K562 (cell line): ENCODE results near the gene DENND6B. TPM values are rescaled to one million over a fixed set of nuclear protein-coding genes. Genes with fewer than 3 reads are reported as not detected.

Experiments
- ATAC-seq: fragments of 200-7000 bp; cut with Tn5 transposase; 3 replicates; pipeline ENCODE4 v1.9.1; 2020; ENCODE audit warnings: moderate library complexity
- BruUV-seq: library from RNA; stranded (reverse); fragments of 400-500 nt; replicated peaks from 2 replicates; lab custom pipeline; 2021; lab: Mats Ljungman, UMichigan
- CTCF ChIA-PET: fragments of 300-600 bp; formaldehyde crosslinking; extraction: SDS; loops from one replicate; lab custom pipeline; 2021; ENCODE audit warnings: low intra/inter-chr PET ratio; lab: Yijun Ruan, JAX
- POLR2A ChIA-PET: fragments of 300-600, 350-650 bp; sonication (Branson Sonifier 250); formaldehyde crosslinking; extraction: SDS; loops from one replicate; lab custom pipeline; 2021; ENCODE audit warnings: antibody characterized with exemption, inconsistent platforms; lab: Yijun Ruan, JAX
- DNase-seq, 4 experiments: peaks; one replicate each; pipeline versions ENCODE4 v3.0.0 to v3.0.0-alpha.2; 2011 to 2018; ENCODE audit warnings: low spot score in 3 of 4, mixed read lengths in 3 of 4; ENCODE audit errors: extremely low read depth in 1 of 4
- FAIRE-seq: peaks from 2 replicates; lab custom pipeline; 2011; peaks lifted over from hg19 to GRCh38; lab: Jason Lieb, UNC
- H2AFZ ChIP-seq: 2 replicates; pipeline ENCODE4 v1.6.0; 2011; ENCODE audit warnings: low read depth, low read length, control low read depth, inconsistent platforms
- H3K27ac ChIP-seq: fragments of 200-600 bp; 3 replicates; pipeline ENCODE4 v1.8.0; 2011; ENCODE audit warnings: low read depth, mild to moderate bottlenecking, control low read depth, inconsistent platforms, low read length, moderate library complexity, mixed read lengths; ENCODE audit errors: extremely low read depth
- H3K27me3 ChIP-seq, 2 experiments: fragments of 300-600 bp in 1 of 2; 2 replicates in 1 of 2; 3 replicates in 1 of 2; pipeline versions ENCODE4 v1.6.0 to v1.8.0; 2011; ENCODE audit warnings: inconsistent platforms in 2 of 2, low read length in 2 of 2, mild to moderate bottlenecking in 1 of 2, mixed read lengths in 1 of 2, moderate library complexity in 1 of 2; ENCODE audit not compliant: control insufficient read depth in 2 of 2, insufficient read depth in 2 of 2
- H3K36me3 ChIP-seq: fragments of 300-600 bp; 3 replicates; pipeline ENCODE4 v1.8.0; 2011; ENCODE audit warnings: mild to moderate bottlenecking, low read length, inconsistent platforms; ENCODE audit not compliant: control insufficient read depth, insufficient read depth
- H3K4me1 ChIP-seq, 2 experiments: fragments of 200-600 bp in 1 of 2; replicated peaks in 1 of 2; 2 replicates in 1 of 2; 3 replicates in 1 of 2; pipeline versions ENCODE4 v1.5.1 to v1.8.0; 2011; ENCODE audit warnings: inconsistent platforms in 2 of 2, low read length in 2 of 2, mild to moderate bottlenecking in 1 of 2, mixed read lengths in 1 of 2, moderate library complexity in 1 of 2; ENCODE audit not compliant: control insufficient read depth in 2 of 2, insufficient read depth in 2 of 2
- H3K4me2 ChIP-seq: 2 replicates; pipeline ENCODE4 v1.6.1; 2011; ENCODE audit warnings: low read length, control low read depth, inconsistent platforms, mixed read lengths; ENCODE audit not compliant: insufficient read depth
- H3K4me3 ChIP-seq: fragments of 200-600 bp; sonication (generic), shearing (Covaris generic); 2 replicates; pipeline ENCODE4 v1.5.1; 2016; ENCODE audit warnings: control low read depth, inconsistent platforms
- H3K79me2 ChIP-seq: fragments of 200-600 bp; 3 replicates; pipeline ENCODE4 v1.8.0; 2011; ENCODE audit warnings: low read length, inconsistent platforms; ENCODE audit not compliant: control insufficient read depth, insufficient read depth
- H3K9ac ChIP-seq, 2 experiments: 2 replicates each; pipeline versions ENCODE4 v1.6.0 to v1.6.1; 2011; ENCODE audit warnings: low read depth in 2 of 2, low read length in 2 of 2, control low read depth in 1 of 2, inconsistent platforms in 1 of 2, mild to moderate bottlenecking in 1 of 2, mixed read lengths in 1 of 2; ENCODE audit not compliant: insufficient read depth in 1 of 2
- H3K9me1 ChIP-seq: one replicate; pipeline ENCODE4 v1.6.0; 2011; ENCODE audit warnings: inconsistent platforms, mild to moderate bottlenecking, low read length, moderate library complexity; ENCODE audit not compliant: control insufficient read depth, insufficient read depth
- H3K9me3 ChIP-seq: replicated peaks from 2 replicates; pipeline ENCODE4 v1.5.1; 2011; ENCODE audit warnings: low read depth, low read length, inconsistent platforms; ENCODE audit not compliant: control insufficient read depth, insufficient read depth
- H4K20me1 ChIP-seq: replicated peaks from 2 replicates; pipeline ENCODE4 v1.6.1; 2011; ENCODE audit warnings: low read length, inconsistent platforms, mixed read lengths; ENCODE audit not compliant: control insufficient read depth, insufficient read depth
- CHCHD3 ChIP-seq: fragments of 250-450 bp; sonication (Bioruptor Pico); IDR thresholded peaks from 2 replicates; pipeline ENCODE4 v2.1.2; 2022; ENCODE audit warnings: mild to moderate bottlenecking
- E2F1 ChIP-seq: sonication (generic); formaldehyde crosslinking; IDR thresholded peaks from 2 replicates; pipeline ENCODE4 v1.8.1; 2023; ENCODE audit warnings: mild to moderate bottlenecking, missing genetic modification reagents, moderate library complexity
- EGR1 ChIP-seq: fragments of 450-650 bp; conservative IDR thresholded peaks from 2 replicates; pipeline ENCODE4 v1.6.1; 2017; ENCODE audit warnings: mild to moderate bottlenecking
- NFYB ChIP-seq: IDR thresholded peaks from 2 replicates; pipeline ENCODE4 v1.6.1; 2011; ENCODE audit warnings: mild to moderate bottlenecking, moderate library complexity; ENCODE audit not compliant: insufficient read length; ENCODE audit errors: extremely low read depth
- PML ChIP-seq: IDR thresholded peaks from 2 replicates; pipeline ENCODE4 v1.6.1; 2012; ENCODE audit warnings: low read length, inconsistent platforms
- POLR2B ChIP-seq: fragments of 450-650 bp; IDR thresholded peaks from 2 replicates; pipeline ENCODE4 v1.6.1; 2018; ENCODE audit warnings: low read depth; ENCODE audit not compliant: partially characterized antibody
- RUNX1 ChIP-seq: sonication (generic); IDR thresholded peaks from 2 replicates; pipeline ENCODE4 v1.6.1; 2016; ENCODE audit warnings: antibody characterized with exemption, low read depth
- SP1 ChIP-seq: sonication (generic); formaldehyde crosslinking; IDR thresholded peaks from 2 replicates; pipeline ENCODE4 v1.8.1; 2022; ENCODE audit warnings: mild to moderate bottlenecking, missing genetic modification reagents
- TAF15 ChIP-seq: fragments of 200-400 bp; formaldehyde crosslinking; IDR thresholded peaks from 2 replicates; pipeline ENCODE4 v1.6.1; 2017; ENCODE audit warnings: mild to moderate bottlenecking, low read depth, low read length, moderate library complexity
- ZNF124 ChIP-seq: sonication (generic); formaldehyde crosslinking; IDR thresholded peaks from 2 replicates; pipeline ENCODE4 v1.8.1; 2022; ENCODE audit warnings: missing genetic modification reagents
- ZNF146 ChIP-seq: IDR thresholded peaks from one replicate; pipeline ENCODE4 v1.6.1; 2018; ENCODE audit warnings: missing compliant biosample characterization; ENCODE audit not compliant: unreplicated experiment
- ZNF263 ChIP-seq: sonication (generic); formaldehyde crosslinking; IDR thresholded peaks from 2 replicates; pipeline ENCODE4 v1.8.0; 2022; ENCODE audit warnings: mild to moderate bottlenecking, missing genetic modification reagents, borderline replicate concordance
- ZNF274 ChIP-seq: IDR thresholded peaks from 2 replicates; pipeline ENCODE4 v1.6.1; 2011; ENCODE audit warnings: low read depth, mild to moderate bottlenecking, low read length, moderate library complexity, borderline replicate concordance
- ZSCAN32 ChIP-seq: fragments of 450-650 bp; formaldehyde crosslinking; IDR thresholded peaks from 2 replicates; pipeline ENCODE4 v1.4.0; 2020; ENCODE audit warnings: mild to moderate bottlenecking, moderate library complexity
- WGBS: fragments of 100-300 bp; shearing (Covaris generic); methylation state at CpG from one replicate; pipeline ENCODE4 v1.1.6; 2016; ENCODE audit warnings: low coverage, mixed read lengths; ENCODE audit not compliant: insufficient coverage; ENCODE audit errors: missing lambda C conversion rate; 5-methylcytosine and 5-hydroxymethylcytosine counted together
- in situ Hi-C: fragments of 300-500 bp; cut with MboI; formaldehyde crosslinking; loops from 4 replicates; pipeline ENCODE4 v1.15.0; 2018; ENCODE audit warnings: inconsistent platforms, mixed read lengths
- intact Hi-C: fragments of 100-400 bp; cut with micrococcal nuclease; formaldehyde crosslinking; loops from 2 replicates; pipeline ENCODE4 v1.14.2; 2022
- polyA plus RNA-seq, 8 experiments: library from polyadenylated mRNA; depleted of rRNA in 4 of 8; stranded (reverse) in 5 of 8; unstranded in 3 of 8; fragments of >200 nt; fragmentation: Nextera tagmentation in 2 of 8; fragmentation: Illumina TruSeq in 1 of 8; extraction: Ambion mirVana in 2 of 8; extraction: Trizol in 1 of 8; gene quantifications; 2 replicates each; pipeline versions ENCODE4 v1.2.1 to v1.2.3, GENCODE V29; 2011 to 2014; ENCODE audit warnings: inconsistent platforms in 1 of 8, missing spikeins in 1 of 8
- total RNA-seq, 7 experiments: library from RNA; depleted of rRNA in 6 of 7; stranded (reverse); fragments of >200 nt in 6 of 7; fragmentation: Illumina TruSeq in 2 of 7; extraction: Trizol in 2 of 7; gene quantifications; 2 replicates each; pipeline versions ENCODE4 v1.2.1 to v1.2.3, GENCODE V29; 2011 to 2021; ENCODE audit warnings: low replicate concordance in 1 of 7
- TF ChIP-seq, protein P1 (sequence below): fragments of 450-650 bp; IDR thresholded peaks from 2 replicates; pipeline ENCODE4 v1.6.1; 2018; ENCODE audit warnings: mild to moderate bottlenecking, low read depth; ENCODE audit not compliant: partially characterized antibody
- TF ChIP-seq, protein P2 (sequence below): sonication (generic); formaldehyde crosslinking; IDR thresholded peaks from 2 replicates; pipeline ENCODE4 v1.8.0; 2022; ENCODE audit warnings: mild to moderate bottlenecking, missing genetic modification reagents, borderline replicate concordance

The DENND6B gene
- total and polyA plus RNA-seq, 9 of the 15 experiments (the other 6 are each of a cell fraction or from before 2014, with no cell fraction given), result 0.07 to 3.7 (median 1.5) TPM

DNA sequence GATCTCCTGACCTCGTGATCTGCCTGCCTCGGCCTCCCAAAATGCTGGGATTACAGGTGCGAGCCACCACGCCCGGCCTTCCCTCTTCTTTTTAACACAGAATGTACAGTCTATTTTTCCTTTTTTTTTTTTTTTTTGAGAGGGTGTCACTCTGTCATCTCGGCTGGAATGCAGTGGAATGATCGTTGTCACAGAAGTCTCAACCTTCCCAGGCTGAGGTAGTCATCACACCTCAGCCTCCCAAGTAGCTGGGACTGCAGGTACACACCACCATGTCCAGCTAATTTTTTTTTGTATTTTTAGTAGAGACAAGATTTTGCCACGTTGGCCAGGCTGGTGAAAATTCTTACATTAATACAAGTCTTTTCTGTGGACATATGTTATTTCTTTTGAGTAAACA lies 29.4 kb upstream of the DENND6B start:
- peaks cover 23% of the 10 kb centered on the region; the same call in 1 of the 3 replicates for H3K36me3 ChIP-seq
- no peak for TF ChIP-seq ZNF146
- TF ChIP-seq ZNF274, result no peak
- TF ChIP-seq, protein P1, sequence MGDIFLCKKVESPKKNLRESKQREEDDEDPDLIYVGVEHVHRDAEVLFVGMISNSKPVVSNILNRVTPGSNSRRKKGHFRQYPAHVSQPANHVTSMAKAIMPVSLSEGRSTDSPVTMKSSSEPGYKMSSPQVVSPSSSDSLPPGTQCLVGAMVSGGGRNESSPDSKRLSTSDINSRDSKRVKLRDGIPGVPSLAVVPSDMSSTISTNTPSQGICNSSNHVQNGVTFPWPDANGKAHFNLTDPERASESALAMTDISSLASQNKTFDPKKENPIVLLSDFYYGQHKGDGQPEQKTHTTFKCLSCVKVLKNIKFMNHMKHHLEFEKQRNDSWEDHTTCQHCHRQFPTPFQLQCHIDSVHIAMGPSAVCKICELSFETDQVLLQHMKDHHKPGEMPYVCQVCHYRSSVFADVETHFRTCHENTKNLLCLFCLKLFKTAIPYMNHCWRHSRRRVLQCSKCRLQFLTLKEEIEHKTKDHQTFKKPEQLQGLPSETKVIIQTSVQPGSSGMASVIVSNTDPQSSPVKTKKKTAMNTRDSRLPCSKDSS, result no peak
- TF ChIP-seq ZSCAN32, result no peak
- TF ChIP-seq POLR2B, result no peak
- no peak for TF ChIP-seq PML
- TF ChIP-seq ZNF124, result no peak
- TF ChIP-seq E2F1 (CRISPR knock-in tag), result no peak
- TF ChIP-seq, protein P2, sequence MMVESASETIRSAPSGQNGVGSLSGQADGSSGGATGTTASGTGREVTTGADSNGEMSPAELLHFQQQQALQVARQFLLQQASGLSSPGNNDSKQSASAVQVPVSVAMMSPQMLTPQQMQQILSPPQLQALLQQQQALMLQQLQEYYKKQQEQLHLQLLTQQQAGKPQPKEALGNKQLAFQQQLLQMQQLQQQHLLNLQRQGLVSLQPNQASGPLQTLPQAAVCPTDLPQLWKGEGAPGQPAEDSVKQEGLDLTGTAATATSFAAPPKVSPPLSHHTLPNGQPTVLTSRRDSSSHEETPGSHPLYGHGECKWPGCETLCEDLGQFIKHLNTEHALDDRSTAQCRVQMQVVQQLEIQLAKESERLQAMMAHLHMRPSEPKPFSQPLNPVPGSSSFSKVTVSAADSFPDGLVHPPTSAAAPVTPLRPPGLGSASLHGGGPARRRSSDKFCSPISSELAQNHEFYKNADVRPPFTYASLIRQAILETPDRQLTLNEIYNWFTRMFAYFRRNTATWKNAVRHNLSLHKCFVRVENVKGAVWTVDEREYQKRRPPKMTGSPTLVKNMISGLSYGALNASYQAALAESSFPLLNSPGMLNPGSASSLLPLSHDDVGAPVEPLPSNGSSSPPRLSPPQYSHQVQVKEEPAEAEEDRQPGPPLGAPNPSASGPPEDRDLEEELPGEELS (CRISPR knock-in tag), result no peak
- TF ChIP-seq CHCHD3 (CRISPR knock-in tag), result no peak
- no peak for TF ChIP-seq EGR1
- TF ChIP-seq ZNF263 (CRISPR knock-in tag), result no peak
- no peak for TF ChIP-seq TAF15
- no peak for TF ChIP-seq NFYB
- TF ChIP-seq RUNX1, result no peak
- no peak for TF ChIP-seq SP1 (CRISPR knock-in tag)
- FAIRE-seq, result no peak
- in situ Hi-C loops, result no loop called here
- ChIA-PET POLR2A (no interaction called here), CTCF (no interaction called here)
- no TSS peak for BruUV-seq
- intact Hi-C loops, result no loop called here
- H3K4me2 ChIP-seq, result no peak overlapping the region
- WGBS, result 75% methylated on average over 3 of the region's 8 CpGs
- no peak overlapping the region for H3K9ac ChIP-seq
- H3K27ac ChIP-seq, result no peak overlapping the region
- no peaks in the 10 kb centered on the region; a peak in 1 of 5 replicates for H3K4me1 ChIP-seq
- H3K4me3 ChIP-seq, result no peak overlapping the region
- no peak for DNase-seq
- H3K9me3 ChIP-seq, result no peaks in the 10 kb centered on the region
- no peak overlapping the region for H2AFZ ChIP-seq
- peaks cover 54% of the 10 kb centered on the region for H3K79me2 ChIP-seq
- no peaks in the 10 kb centered on the region for H3K27me3 ChIP-seq
- 0 out of 2 replicates have a peak, but pooled peaks cover 7% of the 10 kb centered on the region for H4K20me1 ChIP-seq
- no peak for ATAC-seq
- H3K9me1 ChIP-seq, result peaks cover 6% of the 10 kb centered on the region
